ENCODE measurements around the gene SUSD3. TPM values are rescaled to one million over a fixed set of nuclear protein-coding genes. Genes with fewer than 3 reads are reported as not detected.

SUSD3 gene
- total RNA-seq, 2 donors from 2014 or later = 7.0 to 21.4 TPM

GRCh38 chr9:93130861-93131481 lies 72.5 kb downstream of the SUSD3 start:
- DNase-seq (ENCODE audit: low spot score) (no peak), ATAC-seq (ENCODE audit: insufficient number of reproducible peaks, low FRiP score, low read depth) (no peak)
- no peak for TF ChIP-seq CTCF (IDR thresholded peaks at IDR 0.05)
- H3K4me1 ChIP-seq (ENCODE audit: control insufficient read depth in 1 of 2, low read depth in 2 of 2) = peaks cover 63 to 85% of the 10 kb centered on the region in 2 donors
- peak overlapping the region; percentile 59 to 96 for H3K27ac ChIP-seq
- no peaks in the 10 kb centered on the region for H3K36me3 ChIP-seq
- H3K9me3 ChIP-seq = no peaks in the 10 kb centered on the region
- H3K27me3 ChIP-seq (replicated peaks; ENCODE audit: insufficient read depth) = no peaks in the 10 kb centered on the region
- H3K4me3 ChIP-seq = peak overlapping the region; percentile 79

- no peak for ATAC-seq (ENCODE audit: insufficient number of reproducible peaks, low FRiP score, low read depth)
- H3K4me3 ChIP-seq = peak overlapping the region; percentile 79
- peaks cover 55 to 77% of the 10 kb centered on the region in 2 donors for H3K4me1 ChIP-seq (ENCODE audit: control insufficient read depth in 1 of 2, low read depth in 2 of 2)
- no peaks in the 10 kb centered on the region for H3K36me3 ChIP-seq
- H3K27ac ChIP-seq = peak overlapping the region; percentile 96 to 97
- DNase-seq (ENCODE audit: low spot score) = no peak
- TF ChIP-seq CTCF (IDR thresholded peaks at IDR 0.05) = no peak
- H3K9me3 ChIP-seq = no peaks in the 10 kb centered on the region
- no peaks in the 10 kb centered on the region for H3K27me3 ChIP-seq (replicated peaks; ENCODE audit: insufficient read depth)
Observed at GRCh38 chr9:93131599-93132286, 73.2 kb downstream of the SUSD3 start.

- ATAC-seq (ENCODE audit: insufficient number of reproducible peaks, low FRiP score, low read depth) (no peak), DNase-seq (ENCODE audit: low spot score) (no peak)
- no peaks in the 10 kb centered on the region for H3K9me3 ChIP-seq
- no peaks in the 10 kb centered on the region for H3K27me3 ChIP-seq (replicated peaks; ENCODE audit: insufficient read depth)
- no peak for TF ChIP-seq CTCF (IDR thresholded peaks at IDR 0.05)
- peak overlapping the region; percentile 79 for H3K4me3 ChIP-seq
- no peaks in the 10 kb centered on the region for H3K36me3 ChIP-seq
- H3K4me1 ChIP-seq (ENCODE audit: control insufficient read depth in 1 of 2, low read depth in 2 of 2) = peaks cover 49 to 70% of the 10 kb centered on the region in 2 donors
- H3K27ac ChIP-seq = peak overlapping the region; percentile 96 to 97
Observed at GRCh38 chr9:93132287-93132927, 73.9 kb downstream of the SUSD3 start.

- ATAC-seq (ENCODE audit: insufficient number of reproducible peaks, low FRiP score, low read depth) (peak; percentile 7), DNase-seq (ENCODE audit: low spot score) (no peak)
- Histone ChIP-seq H3K36me3 (no peaks in the 10 kb centered on the region), H3K4me1 (ENCODE audit: control insufficient read depth in 1 of 2, low read depth in 2 of 2) (peaks cover 41 to 63% of the 10 kb centered on the region in 2 donors), H3K27me3 (replicated peaks; ENCODE audit: insufficient read depth) (no peaks in the 10 kb centered on the region), H3K27ac (peak overlapping the region; percentile 96 to 97), H3K4me3 (peak overlapping the region; percentile 79), H3K9me3 (no peaks in the 10 kb centered on the region)
- TF ChIP-seq CTCF (IDR thresholded peaks at IDR 0.05) = no peak
Observed at GRCh38 chr9:93132946-93133680, 74.6 kb downstream of the SUSD3 start.

GRCh38 chr9:93133681-93134014 lies 75.1 kb downstream of the SUSD3 start:
- Histone ChIP-seq H3K4me3 (peak overlapping the region; percentile 79), H3K4me1 (ENCODE audit: control insufficient read depth in 1 of 2, low read depth in 2 of 2) (peaks cover 37 to 58% of the 10 kb centered on the region in 2 donors), H3K9me3 (no peaks in the 10 kb centered on the region), H3K27ac (peak overlapping the region; percentile 96 to 97), H3K27me3 (replicated peaks; ENCODE audit: insufficient read depth) (no peaks in the 10 kb centered on the region), H3K36me3 (no peaks in the 10 kb centered on the region)
- peak; percentile 49 for ATAC-seq (ENCODE audit: insufficient number of reproducible peaks, low FRiP score, low read depth)
- no peak for TF ChIP-seq CTCF (IDR thresholded peaks at IDR 0.05)
- DNase-seq (ENCODE audit: low spot score) = peak; percentile 73
